ENCODE data around the gene ZNF12.

Gene ZNF12

GRCh38 chr7:6647541-6647940 is 59.2 kb downstream of the ZNF12 start:
- no peak for DNase-seq (ENCODE audit: low read depth)

DNA sequence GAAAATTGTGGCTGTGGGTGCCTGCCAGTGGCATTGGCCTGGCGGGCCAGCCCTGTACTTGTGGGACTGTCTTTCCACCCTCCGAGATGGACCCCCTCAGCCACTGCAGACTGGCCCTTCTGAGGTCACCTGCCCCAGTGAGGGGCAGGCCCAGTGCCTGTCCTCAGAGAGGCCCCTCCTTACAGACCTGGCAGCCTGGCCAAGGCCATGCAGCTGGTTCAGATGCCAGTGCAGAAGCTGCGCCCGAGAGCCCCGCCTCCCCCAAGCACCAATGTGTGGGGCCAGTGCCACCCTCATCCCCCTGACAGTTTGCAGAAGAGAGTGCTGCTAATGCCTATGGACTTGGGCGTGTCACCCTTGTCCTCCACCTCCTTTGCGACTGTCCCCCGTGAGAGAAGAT is 59.7 kb downstream of the ZNF12 start:
- DNase-seq (ENCODE audit: low read depth), result no peak

DNA sequence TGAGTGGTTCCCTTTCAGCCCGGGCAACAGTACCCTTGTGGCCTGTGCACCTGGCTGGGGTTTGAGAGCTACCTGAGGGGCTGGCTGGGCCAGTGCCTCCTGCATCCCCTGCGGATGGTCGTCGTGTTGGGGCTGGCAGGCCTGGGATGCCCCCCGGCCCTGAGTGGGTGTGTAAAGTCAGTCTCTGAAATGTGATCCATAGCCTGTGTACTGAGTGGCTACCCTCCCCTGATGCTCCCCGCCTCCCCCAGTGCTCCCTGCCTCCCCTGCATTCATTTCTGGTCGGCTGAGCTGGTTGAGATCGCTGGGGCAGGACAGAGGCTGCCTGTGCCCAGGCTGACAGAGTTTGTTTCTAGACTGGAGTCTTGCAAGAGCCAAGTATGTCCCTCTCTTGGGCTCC is 60.3 kb downstream of the ZNF12 start:
- DNase-seq (ENCODE audit: low read depth), result no peak

GRCh38 chr7:6644728-6645127 is 62.0 kb downstream of the ZNF12 start:
- DNase-seq (ENCODE audit: low read depth), result no peak

DNA sequence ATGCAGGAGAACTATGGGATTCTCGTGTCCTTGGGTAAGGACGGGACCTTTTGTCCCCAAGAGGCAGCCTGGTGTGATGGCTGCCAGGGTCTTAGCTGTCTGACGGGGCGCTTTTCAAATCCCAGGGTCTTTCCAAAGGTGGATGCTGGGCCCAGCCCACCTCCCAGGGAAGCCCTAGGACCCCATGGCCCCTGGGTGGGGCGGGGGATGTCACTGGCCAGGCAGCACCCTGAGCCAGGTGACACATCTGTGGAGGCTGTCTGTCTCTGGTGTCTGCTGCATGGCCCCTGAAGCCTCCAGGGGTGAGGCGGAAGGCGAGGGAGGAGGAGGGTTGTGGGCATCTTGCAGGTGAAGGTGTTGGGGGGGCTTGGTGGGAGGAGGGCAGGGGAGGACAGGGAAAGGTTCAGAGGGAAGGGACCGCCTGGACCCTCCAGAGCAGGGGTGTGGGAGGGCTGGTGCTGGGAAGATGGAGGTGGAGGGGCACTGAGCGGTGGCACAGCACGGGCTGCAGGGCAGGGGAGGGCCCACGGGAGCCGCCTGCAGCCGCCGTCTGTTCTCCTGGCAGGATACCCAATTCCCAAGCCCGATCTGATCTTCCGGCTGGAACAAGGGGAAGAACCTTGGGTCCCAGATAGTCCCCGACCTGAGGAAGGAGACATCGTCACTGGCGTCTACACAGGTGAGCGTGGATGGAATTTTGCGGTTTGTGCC is 62.7 kb downstream of the ZNF12 start:
- no peak for DNase-seq (ENCODE audit: low read depth)

- DNase-seq (ENCODE audit: low read depth), result no peak
Measured at GRCh38 chr7:6642861-6643640, 63.7 kb downstream of the ZNF12 start.

DNA sequence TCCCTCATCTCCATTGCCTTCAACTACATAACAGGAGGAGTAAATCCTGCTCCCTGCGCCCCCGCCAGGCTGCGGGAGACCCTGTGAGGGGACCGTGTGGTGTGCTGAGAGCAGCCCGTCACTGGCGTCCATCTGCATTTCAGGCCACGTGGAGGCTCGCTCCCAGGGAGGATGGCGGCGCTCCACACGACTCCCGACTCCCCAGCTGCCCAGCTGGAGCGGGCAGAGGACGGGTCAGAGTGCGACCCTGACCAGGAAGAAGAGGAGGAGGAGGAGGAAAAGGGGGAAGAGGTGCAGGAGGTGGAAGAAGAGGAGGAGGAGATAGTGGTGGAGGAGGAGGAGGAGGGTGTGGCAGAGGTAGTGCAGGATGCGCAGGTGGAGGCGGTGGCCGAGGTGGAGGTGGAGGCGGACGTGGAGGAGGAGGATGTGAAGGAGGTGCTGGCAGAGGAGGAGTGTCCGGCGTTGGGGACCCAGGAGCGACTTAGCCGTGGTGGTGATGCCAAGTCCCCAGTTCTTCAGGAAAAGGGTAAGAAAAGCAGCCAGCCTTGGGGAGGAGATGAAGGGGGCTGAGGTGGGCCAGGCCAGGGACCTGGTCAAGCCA is 64.4 kb downstream of the ZNF12 start:
- no peak for DNase-seq (ENCODE audit: low read depth)

DNA sequence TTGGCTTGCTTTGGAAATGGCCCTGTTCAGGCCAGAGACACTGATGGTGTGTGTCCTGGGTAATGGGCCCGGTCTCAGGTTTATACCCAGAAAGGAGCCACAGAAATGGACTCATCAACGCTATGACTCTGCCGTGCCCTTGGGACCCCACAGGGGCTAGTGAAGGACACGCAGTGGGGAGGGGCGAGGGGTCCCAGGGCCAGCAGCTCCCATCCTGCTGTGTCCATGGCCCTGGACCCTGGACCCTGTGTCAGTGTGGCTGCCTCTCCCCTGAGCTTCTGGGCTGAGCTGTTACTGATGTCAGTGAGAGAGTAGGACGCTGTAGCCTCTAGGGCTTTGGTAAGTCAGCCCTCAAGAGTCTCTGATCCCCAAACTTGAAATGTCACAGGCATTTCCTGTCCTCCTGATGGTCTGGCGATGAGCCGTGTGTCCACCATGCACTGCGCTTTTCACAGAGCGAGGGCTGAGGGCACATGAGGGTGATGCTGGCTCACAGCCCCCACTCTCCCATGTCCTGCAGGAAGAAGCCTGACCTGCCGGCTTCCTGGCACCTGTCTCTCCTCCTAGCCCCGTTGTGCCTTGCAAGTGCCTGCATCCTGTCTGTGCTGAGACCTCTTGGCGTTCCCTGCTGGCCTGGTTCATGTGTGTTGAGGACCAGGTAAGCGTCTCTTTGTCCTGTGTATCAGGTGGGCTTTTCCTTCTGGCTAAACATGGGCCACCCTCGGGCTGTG is 65.3 kb downstream of the ZNF12 start:
- no peak for DNase-seq (ENCODE audit: low read depth)

GRCh38 chr7:6640246-6640721 is 66.5 kb downstream of the ZNF12 start:
- peak; percentile 57 for DNase-seq (ENCODE audit: low read depth)

GRCh38 chr7:6639627-6640026 is 67.1 kb downstream of the ZNF12 start:
- no peak for DNase-seq (ENCODE audit: low read depth)

DNA sequence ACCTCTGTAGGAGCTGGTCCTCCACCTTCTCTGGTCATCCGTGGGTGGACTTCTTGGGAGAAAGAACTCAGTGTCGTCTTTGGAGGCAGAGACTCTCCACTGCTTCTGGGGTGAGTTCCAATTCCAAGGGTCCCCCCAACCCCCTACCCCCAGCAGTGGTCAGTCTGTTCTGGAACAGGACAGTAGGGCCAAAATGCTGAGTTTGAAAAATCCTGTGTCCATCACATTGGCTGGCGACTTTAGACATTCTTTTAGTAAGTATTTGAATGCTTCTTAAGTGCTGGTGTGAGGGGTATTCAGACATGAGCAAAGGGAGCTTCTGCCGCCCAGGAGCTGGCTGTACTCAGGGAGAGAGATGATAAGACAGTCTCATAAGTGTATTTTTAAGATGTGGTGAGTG is 67.7 kb downstream of the ZNF12 start:
- no peak for DNase-seq (ENCODE audit: low read depth)

All from EH (cell line).